Measurements from ENCODE around the gene ESRRG.

- no peak for TF ChIP-seq POLR2A (IDR thresholded peaks at IDR 0.05)
- TF ChIP-seq CTCF (IDR thresholded peaks at IDR 0.05) = no peak
Observed at GRCh38 chr1:216456682-216457081, 266.5 kb downstream of the ESRRG start.
